ENCODE data around the gene CHCHD6.

Gene CHCHD6

GRCh38 chr3:126704494-126705214, 614 bp downstream of the CHCHD6 start:
- DNase-seq (ENCODE audit: low read depth), result no peak

DNA sequence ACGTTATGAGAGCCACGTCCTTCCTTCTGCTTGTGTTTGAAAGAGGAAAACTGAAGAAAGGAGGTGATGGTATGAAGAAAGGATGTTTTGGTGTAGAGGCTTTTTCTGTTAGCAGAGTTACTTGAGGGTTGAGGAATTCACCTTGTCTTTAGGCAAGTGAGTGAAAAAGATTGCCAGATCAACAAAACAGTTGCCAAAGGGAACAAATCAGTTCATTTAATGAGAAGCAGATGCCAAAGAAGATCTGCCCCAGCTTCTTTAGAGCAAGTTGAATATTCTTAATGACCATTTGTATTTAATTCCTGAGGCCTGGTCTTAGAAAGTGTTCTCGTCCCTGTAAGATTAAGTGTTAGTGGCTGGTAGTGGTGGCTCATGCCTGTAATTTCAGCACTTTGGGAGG, 2.6 kb downstream of the CHCHD6 start:
- no peak for DNase-seq (ENCODE audit: low read depth)

DNA sequence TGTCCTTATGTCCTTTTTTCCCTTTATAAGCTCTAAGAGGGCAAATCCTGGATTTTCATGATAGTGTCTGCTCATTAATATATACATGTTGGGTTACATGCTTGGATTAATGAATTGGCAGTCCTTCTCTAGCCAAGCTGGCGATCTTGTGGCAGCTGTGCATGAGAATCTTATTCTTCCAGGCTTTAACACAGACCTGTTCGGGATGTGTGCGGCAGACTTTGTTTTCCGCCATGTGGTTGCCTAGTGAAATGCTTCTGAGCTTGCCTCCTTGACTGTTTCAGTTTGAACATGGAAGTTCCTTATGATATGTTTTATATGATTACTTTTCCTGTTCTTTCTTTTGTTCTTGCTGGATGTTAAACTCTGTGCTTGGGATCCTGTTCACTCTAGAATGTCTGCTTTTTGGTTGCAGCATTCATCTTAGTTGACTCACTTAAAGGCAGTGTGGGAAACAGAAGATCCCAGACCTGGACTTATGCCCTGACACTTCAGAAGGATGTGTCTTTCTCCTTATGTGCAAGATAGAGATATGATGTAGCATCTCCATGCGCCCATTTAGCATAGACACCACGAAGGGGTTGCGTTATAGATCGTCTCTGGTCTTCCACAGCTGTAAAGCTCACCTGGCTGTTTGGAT, 7.2 kb downstream of the CHCHD6 start:
- no peak for DNase-seq (ENCODE audit: low read depth)

GRCh38 chr3:126713199-126713598, 9.2 kb downstream of the CHCHD6 start:
- DNase-seq (ENCODE audit: low read depth), result no peak

DNA sequence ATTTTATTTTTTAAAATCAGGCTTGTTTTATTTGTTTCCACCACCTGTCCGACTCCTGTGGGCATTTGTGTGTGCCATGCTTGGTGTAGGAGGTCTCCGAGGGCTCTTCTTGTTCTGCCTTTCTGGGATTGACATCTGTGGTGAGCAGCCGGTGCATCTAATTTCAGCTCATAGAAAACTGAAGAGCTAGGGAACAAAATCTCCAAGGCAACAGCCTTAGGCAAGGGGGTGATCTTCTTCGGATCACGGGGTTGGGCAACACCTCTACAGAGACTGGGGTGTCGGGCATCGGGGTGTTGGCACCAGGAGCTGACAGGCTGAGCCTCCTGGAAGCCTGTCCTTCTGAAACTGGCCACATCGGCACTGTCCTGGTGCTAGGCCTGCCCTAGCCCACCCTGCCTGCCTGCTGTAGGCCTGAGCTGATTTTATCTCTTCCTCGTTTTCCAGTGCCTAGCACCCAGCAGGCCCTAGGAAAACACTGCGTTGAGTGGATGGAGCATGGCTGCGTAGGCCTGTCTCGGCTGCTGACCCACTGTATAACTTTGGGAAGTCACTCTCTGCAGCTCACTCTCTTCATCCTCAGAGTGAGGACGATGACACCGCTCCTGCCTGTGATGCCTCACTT, 10.3 kb downstream of the CHCHD6 start:
- DNase-seq (ENCODE audit: low read depth), result no peak

DNA sequence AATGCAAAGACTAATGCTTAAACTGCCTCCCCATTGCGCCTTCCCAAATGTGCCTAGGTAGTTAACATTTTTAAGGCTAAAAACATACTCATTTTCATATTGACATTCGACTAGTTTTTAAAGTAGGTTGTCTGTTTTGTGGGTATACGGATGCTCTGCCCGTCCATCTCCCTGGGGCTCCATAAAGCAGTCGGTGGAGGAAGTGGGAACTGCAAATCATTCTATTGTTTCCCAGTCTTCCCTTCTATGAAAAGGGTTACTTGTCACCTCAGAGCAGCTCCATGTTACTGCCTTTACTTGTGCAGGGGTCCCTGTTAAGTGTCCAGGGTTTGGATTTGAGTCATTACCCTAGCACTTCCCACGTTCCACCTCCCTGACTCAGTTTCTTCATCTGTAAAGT, 10.9 kb downstream of the CHCHD6 start:
- no peak for DNase-seq (ENCODE audit: low read depth)

GRCh38 chr3:126715432-126715831, 11.4 kb downstream of the CHCHD6 start:
- DNase-seq (ENCODE audit: low read depth), result no peak

DNA sequence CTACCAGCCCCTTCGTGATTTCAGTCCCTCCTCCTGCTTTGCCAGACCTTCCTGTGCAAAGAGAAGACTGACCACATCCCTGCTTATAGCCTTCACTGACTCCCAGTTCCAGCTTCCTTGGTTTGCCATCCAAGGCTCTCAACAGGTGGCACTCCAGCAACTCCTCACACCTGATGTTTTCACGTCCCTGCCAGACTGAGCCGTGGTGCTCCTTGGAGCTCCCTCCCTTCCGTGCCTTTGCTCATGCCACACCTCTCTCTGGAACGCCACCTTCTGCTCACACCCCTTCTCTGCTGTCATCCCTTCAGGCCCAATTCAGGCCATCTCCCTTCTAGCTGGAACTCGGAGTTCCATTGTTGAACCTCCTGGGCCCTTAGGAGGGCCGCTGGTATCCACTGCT, 12.0 kb downstream of the CHCHD6 start:
- DNase-seq (ENCODE audit: low read depth), result no peak

GRCh38 chr3:126718561-126719445, 14.8 kb downstream of the CHCHD6 start:
- no peak for DNase-seq (ENCODE audit: low read depth)

DNA sequence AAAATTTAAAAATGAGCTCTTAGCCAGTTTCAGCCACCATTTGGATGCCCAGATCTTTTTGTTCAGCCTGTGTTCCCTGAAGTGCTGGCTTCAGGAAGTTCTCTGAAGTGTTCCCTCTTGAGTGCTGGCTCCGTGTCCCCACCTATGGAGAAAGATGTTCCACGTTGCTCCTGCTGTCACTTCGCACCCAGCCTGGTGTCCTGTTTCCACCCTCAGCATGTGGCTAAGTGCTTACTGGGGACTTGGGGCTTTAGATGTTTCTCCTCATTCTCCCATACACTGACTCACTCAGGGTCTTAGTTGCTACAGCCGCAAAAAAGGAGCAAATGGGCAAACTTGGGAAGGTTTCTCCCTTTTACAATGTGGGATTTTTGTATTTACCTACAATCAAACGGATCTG, 16.6 kb downstream of the CHCHD6 start:
- DNase-seq (ENCODE audit: low read depth), result no peak

GRCh38 chr3:126721246-126721645, 17.2 kb downstream of the CHCHD6 start:
- DNase-seq (ENCODE audit: low read depth), result no peak

DNA sequence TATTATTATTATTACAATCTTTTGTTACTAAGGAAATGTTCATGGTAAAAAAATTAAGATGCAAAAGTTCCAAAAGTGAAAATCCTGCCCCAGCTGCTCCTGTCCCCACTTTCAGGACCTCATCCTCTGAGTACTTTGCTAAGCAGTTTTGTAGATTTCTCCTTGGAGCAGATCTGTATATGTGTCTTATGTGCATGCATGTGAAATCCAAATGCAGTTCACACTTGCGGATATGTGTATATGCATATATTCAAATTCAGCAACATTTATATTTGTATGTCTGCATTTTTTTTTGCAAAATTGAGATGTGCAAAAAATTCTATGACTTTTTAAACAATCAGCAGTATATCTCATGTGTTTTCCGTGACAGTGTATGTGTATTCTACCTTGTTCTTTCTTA, 19.2 kb downstream of the CHCHD6 start:
- DNase-seq (ENCODE audit: low read depth), result no peak

DNA sequence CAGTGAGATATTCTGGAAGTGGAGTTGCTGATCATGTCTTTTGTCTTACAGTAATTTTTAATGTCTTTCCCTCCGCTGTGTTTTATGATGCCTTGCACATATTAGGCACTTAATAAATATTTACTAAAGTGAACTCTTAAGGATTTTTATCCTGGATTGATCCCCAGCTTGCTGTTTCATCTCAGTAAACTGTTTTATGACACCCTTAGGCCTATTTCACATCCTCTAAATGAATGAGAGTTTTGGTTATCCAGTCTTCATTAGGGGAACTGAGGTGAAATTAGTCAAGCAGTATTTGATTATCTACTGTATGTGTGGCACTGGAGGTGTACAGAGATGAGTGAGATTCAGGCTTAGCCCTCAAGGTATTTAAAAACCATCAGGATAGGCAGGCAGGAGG, 19.8 kb downstream of the CHCHD6 start:
- no peak for DNase-seq (ENCODE audit: low read depth)

- no peak for DNase-seq (ENCODE audit: low read depth)
Measured at GRCh38 chr3:126728680-126729079, 24.6 kb downstream of the CHCHD6 start.

- DNase-seq (ENCODE audit: low read depth), result no peak
Measured at GRCh38 chr3:126730376-126730775, 26.3 kb downstream of the CHCHD6 start.

DNA sequence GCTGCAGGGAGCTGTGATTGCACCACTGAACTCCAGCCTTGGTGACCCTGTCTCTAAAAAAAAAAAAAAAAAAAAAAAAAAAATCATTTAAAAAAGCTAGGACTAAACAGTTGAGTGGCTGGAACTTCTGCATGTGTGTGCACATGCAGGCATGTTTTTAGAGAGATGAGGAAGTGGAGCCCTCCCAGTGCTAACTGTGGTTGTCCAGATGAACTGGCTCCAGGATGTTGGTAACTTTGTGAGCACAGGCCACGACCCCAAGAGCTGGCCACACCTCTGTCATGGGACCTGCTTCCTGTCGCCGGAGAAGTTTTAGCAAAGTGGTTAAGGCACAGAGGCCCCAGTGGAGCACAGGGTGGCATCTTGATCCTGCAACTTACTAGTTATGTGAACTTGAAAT, 27.0 kb downstream of the CHCHD6 start:
- DNase-seq (ENCODE audit: low read depth), result no peak

DNA sequence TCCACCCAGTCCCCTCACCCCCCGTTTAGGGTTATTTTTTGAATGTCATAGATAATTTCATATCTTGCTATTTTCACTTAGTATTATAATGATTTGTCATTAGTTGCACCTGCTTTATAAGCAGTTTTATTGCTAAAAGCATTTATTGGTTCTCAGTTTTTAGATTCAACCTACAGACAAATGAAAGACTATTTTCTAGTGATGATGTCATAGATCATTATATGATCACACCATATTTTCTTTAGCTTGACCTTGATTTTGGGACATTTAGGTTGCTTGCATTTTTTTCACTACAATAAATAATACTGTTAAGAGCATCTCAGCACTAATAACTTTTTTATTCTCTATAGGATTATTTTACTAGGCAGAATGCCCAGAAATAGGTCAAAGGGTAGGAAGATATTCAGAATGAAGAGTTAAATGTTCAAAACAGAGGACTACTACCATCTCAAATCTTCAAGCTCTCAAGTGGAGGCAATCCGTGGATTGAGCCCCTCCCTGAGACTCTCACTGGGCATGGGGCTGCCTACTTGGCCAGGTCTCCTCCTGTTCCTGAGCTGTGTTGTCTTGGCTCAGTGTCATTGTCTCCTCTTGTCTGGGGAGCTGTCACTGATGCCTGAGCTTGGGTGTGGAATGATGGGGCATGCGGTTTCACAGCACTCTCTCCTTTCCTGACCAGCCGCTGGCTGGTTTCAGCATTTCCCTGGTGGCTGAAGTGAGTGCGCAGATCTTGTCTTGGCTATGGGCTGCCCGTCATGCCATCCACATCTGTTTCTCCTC, 28.4 kb downstream of the CHCHD6 start:
- DNase-seq (ENCODE audit: low read depth), result no peak

DNA sequence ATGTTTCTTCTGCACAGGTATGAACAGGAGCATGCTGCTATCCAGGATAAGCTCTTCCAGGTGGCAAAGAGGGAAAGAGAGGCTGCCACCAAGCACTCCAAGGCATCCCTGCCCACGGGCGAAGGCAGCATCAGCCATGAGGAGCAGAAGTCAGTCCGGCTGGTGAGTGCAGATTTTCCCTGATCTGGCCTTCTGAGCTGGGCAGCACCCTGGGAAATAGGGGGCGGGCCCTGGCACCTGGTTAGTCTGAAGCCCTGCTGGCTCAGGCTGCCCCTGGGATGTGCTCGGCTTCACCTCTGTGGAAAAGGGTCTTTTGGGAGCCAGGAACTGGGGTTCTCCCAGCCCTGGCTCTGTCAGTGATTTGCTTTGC, 29.0 kb downstream of the CHCHD6 start:
- DNase-seq (ENCODE audit: low read depth), result no peak

DNA sequence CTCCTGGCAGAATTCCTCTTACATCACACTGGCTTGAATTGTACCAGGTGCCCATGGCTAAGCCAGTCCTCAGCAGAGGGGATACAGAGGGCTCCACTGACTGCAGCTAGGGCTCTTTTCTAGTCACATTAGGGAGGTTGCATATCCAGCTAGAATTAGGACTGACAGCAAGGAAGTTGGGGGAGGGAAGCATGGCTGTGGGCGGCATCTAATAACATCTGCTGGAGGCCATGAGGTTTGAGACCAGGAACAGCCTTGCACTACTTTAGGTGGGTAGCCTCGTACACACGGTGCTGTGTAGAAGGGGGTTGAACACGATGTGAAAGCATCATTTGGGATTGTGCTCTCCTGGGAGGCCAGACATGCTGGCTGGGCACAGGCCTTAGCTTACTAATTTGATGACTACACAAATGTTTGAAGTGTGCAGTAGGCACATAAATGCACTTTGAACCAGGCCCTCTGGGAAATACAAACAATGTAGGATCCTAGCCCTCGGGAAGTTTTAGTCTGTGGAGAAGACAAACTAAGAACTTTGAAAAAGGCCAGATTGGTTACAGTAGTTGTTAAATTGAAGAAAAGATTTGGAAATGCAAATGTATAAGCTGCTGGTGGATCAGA, 30.2 kb downstream of the CHCHD6 start:
- DNase-seq (ENCODE audit: low read depth), result no peak

GRCh38 chr3:126737527-126737926, 33.5 kb downstream of the CHCHD6 start:
- DNase-seq (ENCODE audit: low read depth), result no peak

DNA sequence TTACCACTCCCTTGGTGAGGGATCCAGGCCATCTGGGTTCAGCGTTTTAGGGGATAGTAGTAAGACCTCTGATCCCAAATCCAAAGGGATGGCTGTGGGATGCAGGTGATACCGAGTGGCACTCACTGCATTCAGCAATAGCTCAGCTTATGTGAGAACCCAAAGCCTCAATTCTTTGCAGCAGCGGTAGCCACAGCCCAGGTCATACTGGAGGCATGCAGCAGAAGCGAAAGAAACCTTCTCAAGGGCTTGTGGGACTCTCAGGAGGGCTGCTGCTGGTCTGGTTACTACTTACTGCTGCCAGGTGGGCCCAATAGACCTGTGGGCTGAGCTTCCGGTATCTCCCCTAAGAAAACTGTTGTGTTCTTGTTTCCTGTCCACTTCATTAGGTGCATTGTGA, 38.0 kb downstream of the CHCHD6 start:
- DNase-seq (ENCODE audit: low read depth), result no peak

All from activated T-helper 1 cell treated with Interleukin-2 at 50 U/mL for 16 hours (primary cell).